HG03558 (cell line): ENCODE data around the gene FANCG.

Experiments used
- ATAC-seq: cut with Tn5 transposase; IDR thresholded peaks from one replicate; pipeline ENCODE4 v1.9.1; 2021; ENCODE audit warnings: moderate number of reproducible peaks; ENCODE audit not compliant: unreplicated experiment; ENCODE audit errors: extremely low read depth

FANCG gene

DNA sequence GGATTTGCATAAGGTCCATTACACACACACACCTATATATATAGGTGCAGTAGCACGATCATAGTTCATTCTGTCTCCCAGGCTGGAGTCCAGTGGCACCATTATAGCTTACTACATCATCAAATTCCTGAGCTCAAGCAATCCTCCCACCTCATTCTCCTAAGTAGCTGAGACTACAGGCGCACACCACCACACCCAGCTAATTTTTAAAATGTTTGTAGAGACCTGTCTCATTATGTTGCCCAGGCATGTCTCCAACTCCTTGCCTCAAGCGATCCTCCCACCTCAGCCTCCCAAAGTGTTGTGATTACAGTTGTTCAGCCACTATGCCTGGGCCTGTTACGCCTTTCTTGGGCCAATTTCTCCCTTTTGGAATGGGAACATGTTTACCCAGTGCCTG lies 50.5 kb downstream of the FANCG start:
- no peak for ATAC-seq

- no peak for ATAC-seq
These were observed 51.4 kb downstream of the FANCG start for GRCh38 chr9:35028341-35028740.

- ATAC-seq, result no peak
These were observed 51.9 kb downstream of the FANCG start for GRCh38 chr9:35027860-35028259.

GRCh38 chr9:35027374-35027773 lies 52.4 kb downstream of the FANCG start:
- no peak for ATAC-seq

- no peak for ATAC-seq
These were observed 53.1 kb downstream of the FANCG start for GRCh38 chr9:35026671-35027070.
